Mesodermal cell (in vitro differentiated cells): ENCODE results near the gene UGDH.
"Not testable (repeated sequence)": the region's sequence is repeated elsewhere in the genome, so short reads cannot be mapped to it uniquely, and the experiment has no call there.

Experiments used
- H3K27ac ChIP-seq: 2 replicates; pipeline ENCODE4 v1.7.0; 2013; ENCODE audit warnings: mild to moderate bottlenecking, low read depth, low read length, moderate library complexity; ENCODE audit not compliant: severe bottlenecking
- H3K36me3 ChIP-seq: 2 replicates; pipeline ENCODE4 v1.7.1; 2013; ENCODE audit warnings: mild to moderate bottlenecking, low read length, moderate library complexity; ENCODE audit not compliant: control insufficient read depth, insufficient read depth
- H3K4me1 ChIP-seq: one replicate; pipeline ENCODE4 v1.7.1; 2013; ENCODE audit warnings: mild to moderate bottlenecking, low read length; ENCODE audit not compliant: insufficient read depth, control insufficient read depth, poor library complexity, severe bottlenecking
- H3K4me3 ChIP-seq: 2 replicates; pipeline ENCODE4 v1.7.0; 2013; ENCODE audit warnings: low read length, control low read depth, mild to moderate bottlenecking; ENCODE audit not compliant: insufficient read depth, poor library complexity, severe bottlenecking; ENCODE audit errors: extremely low read depth
- H3K9me3 ChIP-seq: 2 replicates; pipeline ENCODE4 v1.7.1; 2013; ENCODE audit warnings: mild to moderate bottlenecking, low read length, moderate library complexity; ENCODE audit not compliant: control insufficient read depth
- WGBS, 2 experiments: methylation state at CpG; one replicate each; pipeline ENCODE4 v1.1.5; 2013; ENCODE audit warnings: missing lambda C conversion rate in 2 of 2; ENCODE audit not compliant: insufficient coverage in 2 of 2; 5-methylcytosine and 5-hydroxymethylcytosine counted together

UGDH gene

GRCh38 chr4:39469429-39470077 is 57.7 kb downstream of the UGDH start:
- 60 to 73% methylated on average over 3 to 4 of the region's 4 CpGs for WGBS, 2 experiments
- peaks cover 31% of the 10 kb centered on the region for H3K36me3 ChIP-seq
- no peak overlapping the region for H3K4me3 ChIP-seq
- H3K4me1 ChIP-seq: no peaks in the 10 kb centered on the region
- no peaks in the 10 kb centered on the region for H3K9me3 ChIP-seq
- peak overlapping the region; percentile 11 for H3K27ac ChIP-seq

GRCh38 chr4:39467464-39467863 is 59.8 kb downstream of the UGDH start:
- H3K27ac ChIP-seq: no peak overlapping the region
- WGBS, 2 experiments: 94 to 96% methylated on average over 3 of the region's 4 CpGs
- H3K9me3 ChIP-seq: no peaks in the 10 kb centered on the region
- no peak overlapping the region for H3K4me3 ChIP-seq
- H3K36me3 ChIP-seq: peaks cover 49% of the 10 kb centered on the region
- H3K4me1 ChIP-seq: no peaks in the 10 kb centered on the region

GRCh38 chr4:39466747-39467146 is 60.5 kb downstream of the UGDH start:
- no peaks in the 10 kb centered on the region for H3K9me3 ChIP-seq
- no peak overlapping the region for H3K27ac ChIP-seq
- no peak overlapping the region for H3K4me3 ChIP-seq
- WGBS, 2 experiments: no CpG with 5 or more reads among the region's 4 CpGs
- H3K4me1 ChIP-seq: no peaks in the 10 kb centered on the region
- peaks cover 43% of the 10 kb centered on the region for H3K36me3 ChIP-seq

- Histone ChIP-seq H3K4me3 (no peak overlapping the region), H3K4me1 (no peaks in the 10 kb centered on the region), H3K27ac (peak overlapping the region; percentile 85), H3K36me3 (peaks cover 31% of the 10 kb centered on the region), H3K9me3 (no peaks in the 10 kb centered on the region)
- WGBS, 2 experiments: 80 to 86% methylated on average over 1 to 2 of the region's 2 CpGs
Measured at GRCh38 chr4:39464886-39465501, 62.2 kb downstream of the UGDH start.

GRCh38 chr4:39458505-39459300 is 68.5 kb downstream of the UGDH start, which contains the start of the genes LIAS and RPL9:
LIAS (plus strand) TSS chr4:39459056; CDS start chr4:39459118, 62 bp downstream.
RPL9 (minus strand) TSS chr4:39458922; CDS start chr4:39458439, 483 bp downstream.
- peaks cover 11% of the 10 kb centered on the region for H3K4me1 ChIP-seq
- H3K4me3 ChIP-seq: peak within 1 kb of the TSS; percentile 85
- H3K9me3 ChIP-seq: no peaks in the 10 kb centered on the region
- H3K36me3 ChIP-seq: peaks cover 55% of the 10 kb centered on the region
- 0% methylated on average over 41 to 43 of the region's 55 CpGs for WGBS, 2 experiments
- H3K27ac ChIP-seq: peak within 1 kb of the TSS; percentile 98

GRCh38 chr4:39458161-39458504 is 69.1 kb downstream of the UGDH start:
- Histone ChIP-seq H3K27ac (peak overlapping the region; percentile 98), H3K36me3 (peaks cover 57% of the 10 kb centered on the region), H3K4me3 (peak overlapping the region; percentile 85), H3K4me1 (peaks cover 11% of the 10 kb centered on the region)
- H3K9me3 ChIP-seq: not testable (repeated sequence)
- WGBS, 2 experiments: 0% methylated on average over 5 to 9 of the region's 13 CpGs

- Histone ChIP-seq H3K4me3 (peak overlapping the region; percentile 85), H3K9me3 (no peaks in the 10 kb centered on the region), H3K4me1 (peaks cover 11% of the 10 kb centered on the region), H3K27ac (peak overlapping the region; percentile 10), H3K36me3 (peaks cover 60% of the 10 kb centered on the region)
- WGBS, 2 experiments: 74 to 82% methylated on average over 8 of the region's 10 CpGs
Measured at GRCh38 chr4:39456946-39457763, 70.1 kb downstream of the UGDH start.

GRCh38 chr4:39455486-39455885 is 71.8 kb downstream of the UGDH start:
- peaks cover 76% of the 10 kb centered on the region for H3K36me3 ChIP-seq

GRCh38 chr4:39453738-39454137 is 73.5 kb downstream of the UGDH start:
- H3K4me1 ChIP-seq: peaks cover 11% of the 10 kb centered on the region
- peaks cover 83% of the 10 kb centered on the region for H3K36me3 ChIP-seq
- no peak overlapping the region for H3K4me3 ChIP-seq
- 90% methylated on average over 2 of the region's 2 CpGs; no CpG with 5 or more reads in 1 of the 2 experiments for WGBS, 2 experiments
- no peak overlapping the region for H3K27ac ChIP-seq
- no peaks in the 10 kb centered on the region for H3K9me3 ChIP-seq

More at GRCh38 chr4:39455486-39455885, 71.8 kb downstream of the UGDH start:
- H3K4me3 ChIP-seq: no peak overlapping the region
- 97 to 98% methylated on average over 4 to 6 of the region's 6 CpGs for WGBS, 2 experiments
- no peak overlapping the region for H3K27ac ChIP-seq
- peaks cover 11% of the 10 kb centered on the region for H3K4me1 ChIP-seq
- no peaks in the 10 kb centered on the region for H3K9me3 ChIP-seq
